T-helper 2 cell (primary cell): ENCODE results near the gene NUDT22.

Experiments used
- DNase-seq, 5 experiments: peaks; one replicate each; pipeline versions ENCODE4 v3.0.0 to v3.0.0-alpha.2; 2012 to 2022
- total RNA-seq, 2 donors: gene quantifications; one replicate each; lab custom pipeline; 2026; lab: John Stamatoyannopoulos, UW

Gene NUDT22
- total RNA-seq: 10.9 to 27.2 reads per million in 2 donors

- peak; percentile 83 to 91 (median 87) for DNase-seq
These were observed at the start of gene NUDT22, which contains the start of gene TRPT1 for GRCh38 chr11:64225608-64226506. Gene NUDT22 (plus strand): TSS chr11:64226274. CDS start chr11:64226653, 379 bp downstream. Gene TRPT1 (minus strand): TSS chr11:64226186. CDS start chr11:64225860, 326 bp downstream.

GRCh38 chr11:64176751-64177150 lies 49.3 kb upstream of the NUDT22 start:
- DNase-seq: peak in 1 of 5 experiments; percentile 49

DNA sequence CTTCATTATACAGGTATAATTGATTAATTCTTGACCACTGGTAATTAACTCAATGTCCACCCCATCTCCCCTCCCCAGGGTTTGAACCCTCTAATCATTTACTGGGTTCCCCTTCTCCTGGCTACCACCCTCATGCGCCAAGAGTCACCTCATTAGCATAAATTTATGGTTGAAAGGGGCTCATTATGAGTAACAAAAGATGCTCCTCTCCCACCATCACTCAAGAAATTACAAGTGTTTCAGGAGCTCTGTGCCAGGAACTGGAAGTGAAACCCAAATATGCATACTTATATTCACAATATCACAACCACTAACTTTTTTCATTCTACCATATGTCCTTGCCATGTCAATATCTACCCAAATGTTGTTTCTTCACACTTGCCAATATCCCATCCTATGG lies 47.9 kb upstream of the NUDT22 start:
- DNase-seq: no peak

- DNase-seq: no peak
These were observed 47.0 kb upstream of the NUDT22 start for GRCh38 chr11:64178951-64179639.

DNA sequence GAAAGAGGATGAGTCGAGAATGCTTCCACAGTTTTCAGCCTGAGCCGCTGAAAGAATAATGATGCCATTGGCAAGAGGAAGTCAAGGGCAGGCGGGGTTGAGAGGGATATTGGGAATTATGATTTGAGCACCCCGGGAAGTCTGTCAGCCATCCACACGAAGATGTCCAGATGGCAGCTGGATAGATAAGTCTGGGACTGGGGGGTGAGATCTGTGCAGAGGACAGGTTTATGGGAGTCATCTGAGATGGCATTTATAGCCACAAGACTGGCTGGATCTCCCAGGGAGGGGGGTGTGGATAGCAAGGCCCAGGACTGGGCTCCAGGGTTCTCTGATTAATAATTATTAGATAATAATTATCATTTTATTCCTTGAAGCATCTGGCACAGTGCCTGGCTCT lies 45.2 kb upstream of the NUDT22 start:
- DNase-seq: no peak

GRCh38 chr11:64181506-64182411 lies 44.3 kb upstream of the NUDT22 start:
- DNase-seq: no peak

DNA sequence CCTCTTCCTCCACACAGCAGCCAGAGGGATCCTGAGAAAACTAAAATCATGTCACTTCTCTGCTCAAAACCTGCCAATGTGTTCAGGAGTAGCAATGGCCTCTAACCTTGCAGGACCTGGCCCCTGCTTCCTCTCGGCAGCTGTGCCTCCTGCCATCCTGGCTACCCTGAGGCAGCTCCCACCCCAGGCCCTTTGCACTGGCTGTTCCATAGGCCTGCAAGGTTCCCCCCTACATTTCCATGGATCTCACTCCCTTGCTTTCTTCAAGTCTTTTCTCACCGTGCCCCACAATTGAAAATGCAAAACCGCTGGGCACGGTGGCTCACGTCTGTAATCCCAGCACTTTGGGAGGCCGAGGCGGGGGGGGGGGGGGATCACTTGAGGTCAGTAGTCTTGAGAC lies 42.2 kb upstream of the NUDT22 start:
- DNase-seq: no peak

- DNase-seq: no peak
These were observed 40.8 kb upstream of the NUDT22 start for GRCh38 chr11:64185175-64185692.

DNA sequence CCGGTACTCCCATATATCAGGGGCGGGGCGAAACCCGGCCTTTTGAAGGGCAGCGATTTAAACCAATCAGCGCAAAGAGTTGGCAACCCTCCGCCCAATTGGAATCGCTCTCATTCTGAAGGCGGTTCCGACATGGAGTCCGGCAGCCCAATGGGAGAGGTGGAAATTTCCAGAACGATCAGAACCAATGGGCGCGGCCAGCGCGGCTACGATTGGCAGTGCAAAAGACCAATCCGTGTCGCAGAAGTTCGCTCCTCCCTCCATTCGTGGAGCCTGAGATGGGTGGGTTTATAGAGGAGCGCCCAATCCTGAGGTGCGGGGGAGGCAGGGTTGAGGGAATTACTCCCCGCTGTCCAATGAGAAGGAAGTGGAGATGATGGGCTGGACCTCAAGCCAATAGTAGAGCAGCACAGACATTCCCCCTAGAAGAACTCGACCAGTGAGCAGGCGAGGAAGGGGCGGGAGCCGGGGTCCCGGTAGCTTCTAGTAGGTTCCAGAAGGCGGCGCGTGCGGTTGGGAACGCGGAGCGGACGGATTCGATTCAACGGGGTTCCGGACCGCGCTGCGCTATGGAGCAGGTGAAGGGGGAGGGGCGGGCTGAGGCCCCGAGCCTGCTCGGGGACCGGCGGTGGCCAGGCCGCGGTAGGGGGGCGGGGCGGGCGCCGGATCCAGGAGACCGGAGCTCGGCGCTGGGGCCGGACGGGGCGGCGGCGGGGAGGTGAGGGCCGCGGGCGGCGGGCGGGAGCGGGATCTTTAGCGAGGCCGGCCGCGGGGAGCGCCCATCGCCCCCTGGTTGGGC lies 40.2 kb upstream of the NUDT22 start, which contains the start of gene STIP1:
TSS of gene STIP1 (plus strand) at position 479 of the 799 bp plus-strand sequence. CDS start at position 570, 91 bp downstream.
- DNase-seq: peak; percentile 97 to 100 (median 99)

- DNase-seq: peak in 2 of 5 experiments; percentile 22 to 73
These were observed 39.4 kb upstream of the NUDT22 start for GRCh38 chr11:64186492-64187165.

DNA sequence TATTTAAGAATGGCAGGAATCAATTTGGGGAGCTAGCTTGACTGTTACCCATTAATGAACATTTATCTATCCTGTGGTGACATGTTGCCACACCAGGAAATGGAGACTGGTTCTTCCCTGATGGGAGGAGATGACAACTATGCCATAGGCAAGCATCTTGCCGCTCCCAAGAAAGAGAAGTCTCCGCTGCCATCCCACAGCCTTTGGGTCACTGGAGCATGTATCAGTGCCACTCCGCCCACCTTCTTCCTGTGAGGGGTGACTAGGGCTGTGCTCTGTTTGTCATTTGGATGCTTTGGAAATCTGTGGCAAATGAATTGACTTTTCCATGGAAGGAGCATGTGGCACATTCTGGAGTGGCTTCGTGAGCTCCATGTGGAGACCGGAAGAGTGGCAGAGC lies 33.6 kb upstream of the NUDT22 start:
- DNase-seq: no peak

DNA sequence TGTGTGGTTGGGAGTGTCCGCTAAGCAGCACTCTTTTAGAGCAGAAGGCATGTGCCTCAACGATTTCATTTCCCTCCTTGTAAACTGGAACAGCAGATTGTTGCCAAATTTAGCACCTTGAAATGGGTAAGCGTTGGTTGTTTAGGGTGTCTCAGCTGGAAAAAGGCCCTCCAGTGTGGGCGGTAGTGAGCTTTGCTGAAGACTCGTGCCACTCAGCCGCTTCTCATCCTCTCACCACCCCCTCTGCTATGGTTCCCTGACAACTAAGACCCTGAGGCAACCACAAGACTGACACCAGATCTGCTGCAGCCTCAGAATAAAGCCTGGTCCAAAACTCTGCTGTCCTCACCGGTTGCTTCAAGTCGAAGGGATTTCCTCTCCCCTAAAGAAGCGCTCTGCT lies 29.4 kb upstream of the NUDT22 start:
- DNase-seq: no peak

GRCh38 chr11:64198511-64198910 lies 27.6 kb upstream of the NUDT22 start:
- no peak for DNase-seq

- no peak for DNase-seq
These were observed 24.5 kb upstream of the NUDT22 start for GRCh38 chr11:64201543-64201942.

- no peak for DNase-seq
These were observed 23.1 kb upstream of the NUDT22 start for GRCh38 chr11:64202992-64203391.

DNA sequence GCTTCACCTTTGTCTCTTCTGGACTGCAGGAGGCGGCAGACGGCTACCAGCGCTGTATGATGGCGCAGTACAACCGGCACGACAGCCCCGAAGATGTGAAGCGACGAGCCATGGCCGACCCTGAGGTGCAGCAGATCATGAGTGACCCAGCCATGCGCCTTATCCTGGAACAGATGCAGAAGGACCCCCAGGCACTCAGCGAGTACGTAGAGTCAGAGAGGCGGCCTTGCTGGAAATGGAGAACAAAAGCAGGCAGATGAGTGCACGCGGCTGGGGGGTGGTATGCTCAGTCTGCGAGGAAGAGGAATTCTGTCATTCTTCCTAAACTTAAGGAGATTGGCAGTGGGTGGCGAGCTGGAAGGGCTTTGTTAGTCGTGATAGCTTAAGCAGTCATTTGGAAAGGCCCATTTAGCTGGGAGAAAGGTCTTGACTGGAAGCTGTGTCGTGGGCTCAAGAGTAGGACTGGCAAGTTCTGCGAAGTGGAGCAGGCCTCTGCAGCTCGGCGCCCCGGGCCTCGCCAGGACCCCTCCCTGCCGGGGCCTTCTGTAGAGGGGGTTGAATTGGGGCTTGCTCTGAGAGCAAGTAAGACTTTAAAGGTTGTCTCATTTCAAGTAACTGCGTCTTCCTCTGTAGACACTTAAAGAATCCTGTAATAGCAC lies 22.5 kb upstream of the NUDT22 start:
- no peak for DNase-seq

GRCh38 chr11:64204080-64204440 lies 22.0 kb upstream of the NUDT22 start:
- DNase-seq: no peak

GRCh38 chr11:64204464-64204989 lies 21.5 kb upstream of the NUDT22 start:
- peak; percentile 53 to 86 (median 68) for DNase-seq

DNA sequence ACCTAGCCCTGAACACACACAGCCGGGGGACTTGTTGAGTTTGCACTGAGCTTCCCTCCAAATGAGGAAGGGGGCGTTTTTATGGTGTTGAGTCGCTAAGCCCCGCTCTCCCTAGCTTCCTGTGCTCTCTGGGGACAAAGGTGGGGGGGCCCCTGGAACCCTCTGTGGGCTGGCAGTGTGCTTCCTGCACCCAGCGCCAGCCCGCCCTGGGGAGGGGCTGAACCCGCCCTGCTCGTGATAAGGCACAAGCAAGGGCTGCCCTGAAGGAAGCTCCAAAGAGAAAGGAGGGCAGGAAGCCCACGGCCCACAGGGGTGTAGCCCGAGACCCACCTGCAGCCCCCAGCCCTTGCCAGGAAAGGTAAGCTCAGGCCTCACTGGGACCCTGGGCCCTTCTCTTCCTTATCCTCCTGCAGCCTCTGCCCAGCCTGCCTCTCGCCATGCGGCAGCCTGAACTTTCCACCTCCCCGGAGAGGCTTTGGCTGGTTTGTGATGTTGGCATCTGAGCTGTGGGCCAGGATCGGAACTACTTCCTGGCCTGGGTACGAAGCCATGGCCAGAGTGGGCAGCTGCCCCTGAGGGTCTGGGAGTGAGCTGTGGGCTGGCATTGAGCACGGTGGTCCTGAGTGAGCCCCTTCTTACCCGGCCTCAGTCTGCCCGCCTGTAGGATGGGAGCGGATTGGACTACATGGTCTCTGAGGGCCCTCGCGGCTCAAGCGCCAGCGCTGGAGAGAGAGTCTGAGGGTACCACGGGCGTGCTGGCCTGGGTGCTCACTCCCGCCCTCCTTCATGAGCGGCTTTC lies 19.4 kb upstream of the NUDT22 start, which contains the start of gene FERMT3:
TSS of gene FERMT3 (plus strand) at position 265 of the 799 bp plus-strand sequence. CDS start 644 bp downstream, outside the sequence.
- peak in 4 of 5 experiments; percentile 53 to 93 (median 62) for DNase-seq
